Smooth muscle cell (in vitro differentiated cells): ENCODE measurements around the gene C9orf152. TPM values are rescaled to one million over a fixed set of nuclear protein-coding genes. Genes with fewer than 3 reads are reported as not detected.

Source experiments
- DNase-seq: peaks from one replicate; lab custom pipeline; 2025; ENCODE audit not compliant: unreplicated experiment; lab: John Stamatoyannopoulos, UW
- H2AFZ ChIP-seq: fragments of 200-600 bp; sonication (generic); 2 replicates; pipeline ENCODE4 v1.6.0; 2016; ENCODE audit warnings: antibody characterized with exemption, low read depth, mild to moderate bottlenecking
- H3F3A ChIP-seq: fragments of 200-600 bp; sonication (generic); 2 replicates; pipeline ENCODE4 v1.6.0; 2017; ENCODE audit warnings: antibody characterized with exemption, low read depth
- H3K27ac ChIP-seq: fragments of 200-600 bp; sonication (generic); 2 replicates; pipeline ENCODE4 v1.5.1; 2016; ENCODE audit warnings: low read depth, mild to moderate bottlenecking
- H3K27me3 ChIP-seq: fragments of 200-600 bp; sonication (generic); 2 replicates; pipeline ENCODE4 v1.6.1; 2016; ENCODE audit warnings: low read depth, mild to moderate bottlenecking
- H3K36me3 ChIP-seq: fragments of 200-600 bp; sonication (generic); 2 replicates; pipeline ENCODE4 v1.5.1; 2016; ENCODE audit warnings: low read depth
- H3K4me1 ChIP-seq: fragments of 200-600 bp; sonication (generic); 2 replicates; pipeline ENCODE4 v1.5.1; 2016; ENCODE audit warnings: low read depth
- H3K4me2 ChIP-seq: fragments of 200-600 bp; sonication (generic); 2 replicates; pipeline ENCODE4 v1.6.0; 2016; ENCODE audit warnings: mild to moderate bottlenecking
- H3K4me3 ChIP-seq: fragments of 200-600 bp; sonication (generic); 2 replicates; pipeline ENCODE4 v1.5.1; 2016; ENCODE audit warnings: mild to moderate bottlenecking
- H3K79me2 ChIP-seq: fragments of 200-600 bp; sonication (generic); 2 replicates; pipeline ENCODE4 v1.6.0; 2016; ENCODE audit warnings: low read depth, mild to moderate bottlenecking
- H3K9ac ChIP-seq: fragments of 200-600 bp; sonication (generic); 2 replicates; pipeline ENCODE4 v1.6.0; 2016; ENCODE audit warnings: low read depth
- H3K9me3 ChIP-seq: fragments of 200-600 bp; sonication (generic); replicated peaks from 2 replicates; pipeline ENCODE4 v1.5.1; 2016; ENCODE audit warnings: low read depth
- H4K20me1 ChIP-seq: fragments of 200-600 bp; sonication (generic); 2 replicates; pipeline ENCODE4 v1.6.0; 2016; ENCODE audit warnings: low read depth
- CTCF ChIP-seq: fragments of 200-600 bp; sonication (generic); IDR thresholded peaks from 2 replicates; pipeline ENCODE4 v1.5.1; 2017; ENCODE audit warnings: borderline replicate concordance, mild to moderate bottlenecking, antibody characterized with exemption; ENCODE audit not compliant: insufficient read depth, poor library complexity, severe bottlenecking
- WGBS: methylation state at CpG from one replicate; pipeline ENCODE4 v1.1.7; 2016; ENCODE audit warnings: low lambda C conversion rate; 5-methylcytosine and 5-hydroxymethylcytosine counted together
- polyA plus RNA-seq: library from polyadenylated mRNA; unstranded; fragments of >200 nt; fragmentation: Nextera tagmentation; extraction: Ambion mirVana; gene quantifications from 2 replicates; pipeline ENCODE4 v1.2.1, GENCODE V29; 2016
- total RNA-seq: library from RNA; depleted of rRNA; stranded (reverse); fragments of >200 nt; gene quantifications from 2 replicates; pipeline ENCODE4 v1.2.3, GENCODE V29; 2014

C9orf152 gene
- total and polyA plus RNA-seq, 2 experiments from 2014 or later, result not detected

- H3F3A ChIP-seq, result no peaks in the 10 kb centered on the region
- no peaks in the 10 kb centered on the region for H4K20me1 ChIP-seq
- no peak overlapping the region for H2AFZ ChIP-seq
- no peak overlapping the region for H3K27ac ChIP-seq
- no peak for DNase-seq
- H3K4me2 ChIP-seq, result no peak overlapping the region
- no peak overlapping the region for H3K4me3 ChIP-seq
- H3K4me1 ChIP-seq, result no peaks in the 10 kb centered on the region
- H3K79me2 ChIP-seq, result no peaks in the 10 kb centered on the region
- no peak overlapping the region for H3K9ac ChIP-seq
- H3K27me3 ChIP-seq, result no peaks in the 10 kb centered on the region
- no peaks in the 10 kb centered on the region for H3K36me3 ChIP-seq
- no peaks in the 10 kb centered on the region for H3K9me3 ChIP-seq
- no peak for TF ChIP-seq CTCF
- 77% methylated on average over 7 of the region's 7 CpGs for WGBS
Observed at GRCh38 chr9:110180511-110181434, 27.2 kb downstream of the C9orf152 start.

GRCh38 chr9:110179734-110180133, 28.2 kb downstream of the C9orf152 start:
- Histone ChIP-seq H3K4me3 (no peak overlapping the region), H3K4me2 (peak overlapping the region; percentile 26), H3F3A (no peaks in the 10 kb centered on the region), H4K20me1 (no peaks in the 10 kb centered on the region), H3K27me3 (no peaks in the 10 kb centered on the region), H3K9me3 (no peaks in the 10 kb centered on the region), H2AFZ (no peak overlapping the region), H3K79me2 (no peaks in the 10 kb centered on the region), H3K9ac (no peak overlapping the region), H3K4me1 (no peaks in the 10 kb centered on the region), H3K36me3 (no peaks in the 10 kb centered on the region), H3K27ac (peak overlapping the region; percentile 59)
- 46% methylated on average over 4 of the region's 4 CpGs for WGBS
- no peak for TF ChIP-seq CTCF
- DNase-seq, result no peak

GRCh38 chr9:110178281-110178680, 29.7 kb downstream of the C9orf152 start:
- H2AFZ ChIP-seq, result no peak overlapping the region
- no peak for TF ChIP-seq CTCF
- no peaks in the 10 kb centered on the region for H3K27me3 ChIP-seq
- WGBS, result 93% methylated on average over 1 of the region's 1 CpG
- H3F3A ChIP-seq, result no peaks in the 10 kb centered on the region
- H3K4me1 ChIP-seq, result no peaks in the 10 kb centered on the region
- H3K9me3 ChIP-seq, result no peaks in the 10 kb centered on the region
- no peak overlapping the region for H3K9ac ChIP-seq
- DNase-seq, result no peak
- H3K4me3 ChIP-seq, result no peak overlapping the region
- no peak overlapping the region for H3K4me2 ChIP-seq
- no peaks in the 10 kb centered on the region for H3K79me2 ChIP-seq
- H3K36me3 ChIP-seq, result no peaks in the 10 kb centered on the region
- no peaks in the 10 kb centered on the region for H4K20me1 ChIP-seq
- no peak overlapping the region for H3K27ac ChIP-seq
